SW 1271 (cell line): ENCODE results near the gene CTNND1.
A peak's percentile ranks its signal among the peaks of the same experiment; 100 is the strongest.

Experiments
- DNase-seq, 2 experiments: peaks; one replicate each; lab custom pipeline; 2025; lab: John Stamatoyannopoulos, UW

Gene CTNND1

GRCh38 chr11:57764021-57764420 lies 2.4 kb downstream of the CTNND1 start:
- DNase-seq: no peak

- no peak for DNase-seq
These were observed 3.0 kb downstream of the CTNND1 start for GRCh38 chr11:57764566-57764965.

- no peak for DNase-seq
These were observed 3.4 kb downstream of the CTNND1 start for GRCh38 chr11:57764972-57765371.

GRCh38 chr11:57770793-57771192 lies 9.2 kb downstream of the CTNND1 start:
- no peak for DNase-seq

GRCh38 chr11:57771365-57771764 lies 9.8 kb downstream of the CTNND1 start:
- DNase-seq: no peak

GRCh38 chr11:57772562-57772961 lies 11.0 kb downstream of the CTNND1 start:
- DNase-seq: peak in 1 of 2 experiments; percentile 23

- DNase-seq: no peak
These were observed 11.5 kb downstream of the CTNND1 start for GRCh38 chr11:57773026-57773598.

- DNase-seq: no peak
These were observed 13.9 kb downstream of the CTNND1 start for GRCh38 chr11:57775491-57775890.

GRCh38 chr11:57776031-57776521 lies 14.5 kb downstream of the CTNND1 start:
- no peak for DNase-seq

GRCh38 chr11:57776577-57777210 lies 15.1 kb downstream of the CTNND1 start:
- DNase-seq: no peak

- no peak for DNase-seq
These were observed 16.3 kb downstream of the CTNND1 start for GRCh38 chr11:57777969-57778317.

GRCh38 chr11:57778318-57779037 lies 16.9 kb downstream of the CTNND1 start:
- peak; percentile 86 to 98 for DNase-seq

- peak in 1 of 2 experiments; percentile 62 for DNase-seq
These were observed 17.7 kb downstream of the CTNND1 start for GRCh38 chr11:57779276-57779675.

- no peak for DNase-seq
These were observed 19.9 kb downstream of the CTNND1 start for GRCh38 chr11:57781529-57781943.

- no peak for DNase-seq
These were observed 23.5 kb downstream of the CTNND1 start for GRCh38 chr11:57785072-57785471.

- no peak for DNase-seq
These were observed 24.8 kb downstream of the CTNND1 start for GRCh38 chr11:57786436-57786835.

- no peak for DNase-seq
These were observed 25.5 kb downstream of the CTNND1 start for GRCh38 chr11:57787006-57787604.

GRCh38 chr11:57787920-57788702 lies 26.5 kb downstream of the CTNND1 start:
- no peak for DNase-seq

GRCh38 chr11:57788703-57789088 lies 27.1 kb downstream of the CTNND1 start:
- DNase-seq: no peak

GRCh38 chr11:57791321-57792059 lies 29.9 kb downstream of the CTNND1 start:
- no peak for DNase-seq

GRCh38 chr11:57792060-57792541 lies 30.5 kb downstream of the CTNND1 start:
- no peak for DNase-seq
